Measurements from ENCODE around the gene CMA1. TPM values are rescaled to one million over a fixed set of nuclear protein-coding genes. Genes with fewer than 3 reads are reported as not detected.
"Not testable (repeated sequence)": the region's sequence is repeated elsewhere in the genome, so short reads cannot be mapped to it uniquely, and the experiment has no call there.

Gene CMA1
- total RNA-seq, 4 donors from 2014 or later: 0.63 to 2.2 (median 1.2) TPM; not detected in 1

- H3K4me3 ChIP-seq (ENCODE audit: low read depth, poor library complexity, severe bottlenecking): no peak overlapping the region
- intact Hi-C loops (cut with DNase I; ENCODE audit: low total_unique reads): no loop called here
- TF ChIP-seq CTCF (IDR thresholded peaks at IDR 0.05): no peak
- TF ChIP-seq POLR2A (IDR thresholded peaks at IDR 0.05): no peak
- no peak for DNase-seq (ENCODE audit: low spot score in 2 of 2)
- WGBS, 2 donors: 51 to 55% methylated on average over 4 of the region's 4 CpGs
These were observed 24.3 kb downstream of the CMA1 start for GRCh38 chr14:24483604-24484252.

- WGBS, 2 donors: 62 to 63% methylated on average over 2 of the region's 2 CpGs
- DNase-seq (ENCODE audit: low spot score in 2 of 2); intact Hi-C loops (cut with DNase I; ENCODE audit: low total_unique reads); H3K4me3 ChIP-seq (ENCODE audit: low read depth, poor library complexity, severe bottlenecking): not testable (repeated sequence)
These were observed 25.3 kb downstream of the CMA1 start for GRCh38 chr14:24482699-24483303.

- H3K4me3 ChIP-seq (ENCODE audit: low read depth, poor library complexity, severe bottlenecking): no peak overlapping the region
- 47 to 58% methylated on average over 15 to 17 of the region's 23 CpGs for WGBS, 2 donors
- no peak for TF ChIP-seq POLR2A (IDR thresholded peaks at IDR 0.05)
- TF ChIP-seq CTCF (IDR thresholded peaks at IDR 0.05): no peak
- DNase-seq (ENCODE audit: low spot score in 2 of 2): no peak
- intact Hi-C loops (cut with DNase I; ENCODE audit: low total_unique reads): no loop called here
These were observed 26.3 kb downstream of the CMA1 start for GRCh38 chr14:24481622-24482324.

GRCh38 chr14:24479999-24480398 is 28.1 kb downstream of the CMA1 start:
- DNase-seq (ENCODE audit: low spot score in 2 of 2); intact Hi-C loops (cut with DNase I; ENCODE audit: low total_unique reads); H3K4me3 ChIP-seq (ENCODE audit: low read depth, poor library complexity, severe bottlenecking): not testable (repeated sequence)
- 0 to 20% methylated on average over 1 of the region's 1 CpG for WGBS, 2 donors

GRCh38 chr14:24475261-24475660 is 32.8 kb downstream of the CMA1 start:
- intact Hi-C loops (cut with DNase I; ENCODE audit: low total_unique reads): no loop called here
- TF ChIP-seq POLR2A (IDR thresholded peaks at IDR 0.05) (no peak), CTCF (IDR thresholded peaks at IDR 0.05) (no peak)
- DNase-seq (ENCODE audit: low spot score in 2 of 2): no peak
- H3K4me3 ChIP-seq (ENCODE audit: low read depth, poor library complexity, severe bottlenecking): no peak overlapping the region
- 76 to 92% methylated on average over 4 of the region's 4 CpGs for WGBS, 2 donors

- 66 to 76% methylated on average over 7 to 12 of the region's 12 CpGs for WGBS, 2 donors
- TF ChIP-seq CTCF (IDR thresholded peaks at IDR 0.05): no peak
- TF ChIP-seq POLR2A (IDR thresholded peaks at IDR 0.05): no peak
- H3K4me3 ChIP-seq (ENCODE audit: low read depth, poor library complexity, severe bottlenecking): no peak overlapping the region
- intact Hi-C loops (cut with DNase I; ENCODE audit: low total_unique reads): no loop called here
- DNase-seq (ENCODE audit: low spot score in 2 of 2): no peak
These were observed 34.9 kb downstream of the CMA1 start for GRCh38 chr14:24473211-24473610.

GRCh38 chr14:24470450-24470849 is 37.6 kb downstream of the CMA1 start:
- H3K4me3 ChIP-seq (ENCODE audit: low read depth, poor library complexity, severe bottlenecking); DNase-seq (ENCODE audit: low spot score in 2 of 2); intact Hi-C loops (cut with DNase I; ENCODE audit: low total_unique reads): not testable (repeated sequence)
- 86 to 94% methylated on average over 2 of the region's 2 CpGs for WGBS, 2 donors
